Non-pigmented ciliary epithelial cell (primary cell): ENCODE measurements around the gene SALL3.
"Not testable (repeated sequence)": the region's sequence is repeated elsewhere in the genome, so short reads cannot be mapped to it uniquely, and the experiment has no call there.

ENCODE experiments used
- DNase-seq: peaks from one replicate; pipeline ENCODE4 v3.0.0-alpha.2; 2010; ENCODE audit warnings: low read depth

Gene SALL3

DNA sequence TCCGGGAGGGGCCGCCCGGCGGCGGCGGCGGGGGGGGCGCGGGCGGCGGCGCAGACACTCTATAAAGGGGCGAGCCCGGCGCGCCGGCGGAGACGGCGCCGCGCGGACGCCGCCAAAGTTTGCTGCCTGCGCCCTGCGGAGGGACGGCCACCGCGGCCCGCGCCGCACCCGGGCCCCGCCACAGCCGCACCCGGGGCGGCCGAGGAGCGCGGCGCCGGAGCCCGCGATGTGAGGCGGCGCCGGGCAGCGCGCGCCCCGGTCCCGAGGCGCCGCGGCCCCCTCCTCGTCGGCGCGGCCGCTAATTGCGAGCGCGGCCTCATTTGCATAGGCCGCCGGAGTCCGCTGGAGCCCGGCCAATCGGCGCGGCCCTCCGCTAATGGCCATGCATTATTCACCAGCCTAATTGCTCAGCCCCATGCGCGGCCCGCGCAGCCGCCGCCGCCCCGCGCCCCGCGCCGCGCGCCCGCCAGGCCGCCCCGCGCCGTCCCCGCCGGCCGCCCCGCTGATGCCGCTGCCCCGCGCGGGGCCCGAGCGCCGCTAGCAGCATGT is at the start of gene SALL3:
SALL3 (plus strand) TSS at position 89 of the 549 bp plus-strand sequence; CDS start at position 546, 457 bp downstream.
- no peak for DNase-seq

DNA sequence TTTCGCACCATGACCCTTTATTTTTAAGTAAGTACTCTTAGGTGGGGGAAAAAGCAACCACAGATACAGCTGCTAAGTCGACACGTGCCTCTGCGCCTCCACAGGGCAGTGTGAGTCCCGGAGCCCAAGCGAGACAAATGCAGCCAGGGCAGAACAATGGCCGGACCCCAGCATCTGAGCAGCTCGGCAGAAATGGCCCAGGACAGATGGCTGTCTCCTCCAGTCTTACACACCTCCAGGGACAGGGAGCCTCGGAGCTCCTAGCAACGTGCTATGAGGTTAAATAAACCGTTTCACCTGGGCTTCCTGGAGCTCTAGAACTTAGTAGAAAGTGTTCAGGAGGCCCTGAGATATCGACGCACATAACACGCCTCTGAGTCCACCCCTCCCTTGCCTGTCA is 47.3 kb upstream of the SALL3 start:
- no peak for DNase-seq

DNA sequence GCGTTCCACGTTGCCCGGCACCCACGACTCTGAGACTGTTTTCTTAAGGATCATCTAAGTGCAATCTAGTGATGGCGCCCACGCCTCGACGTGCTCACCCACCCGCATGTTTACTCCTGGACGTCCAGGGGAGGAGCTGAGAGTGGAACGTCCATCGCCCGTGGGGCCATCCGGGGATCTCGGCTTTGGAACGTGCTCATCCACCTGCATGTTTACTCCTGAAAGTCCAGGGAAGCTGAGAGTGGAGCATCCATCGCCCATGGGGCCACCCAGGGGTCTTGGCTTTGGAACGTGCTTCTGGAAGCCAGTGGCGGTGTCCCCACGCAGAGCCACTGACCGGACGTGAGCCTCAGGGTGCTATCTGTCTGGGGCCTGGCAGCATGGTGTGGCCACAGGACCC is 45.6 kb upstream of the SALL3 start:
- DNase-seq = no peak

DNA sequence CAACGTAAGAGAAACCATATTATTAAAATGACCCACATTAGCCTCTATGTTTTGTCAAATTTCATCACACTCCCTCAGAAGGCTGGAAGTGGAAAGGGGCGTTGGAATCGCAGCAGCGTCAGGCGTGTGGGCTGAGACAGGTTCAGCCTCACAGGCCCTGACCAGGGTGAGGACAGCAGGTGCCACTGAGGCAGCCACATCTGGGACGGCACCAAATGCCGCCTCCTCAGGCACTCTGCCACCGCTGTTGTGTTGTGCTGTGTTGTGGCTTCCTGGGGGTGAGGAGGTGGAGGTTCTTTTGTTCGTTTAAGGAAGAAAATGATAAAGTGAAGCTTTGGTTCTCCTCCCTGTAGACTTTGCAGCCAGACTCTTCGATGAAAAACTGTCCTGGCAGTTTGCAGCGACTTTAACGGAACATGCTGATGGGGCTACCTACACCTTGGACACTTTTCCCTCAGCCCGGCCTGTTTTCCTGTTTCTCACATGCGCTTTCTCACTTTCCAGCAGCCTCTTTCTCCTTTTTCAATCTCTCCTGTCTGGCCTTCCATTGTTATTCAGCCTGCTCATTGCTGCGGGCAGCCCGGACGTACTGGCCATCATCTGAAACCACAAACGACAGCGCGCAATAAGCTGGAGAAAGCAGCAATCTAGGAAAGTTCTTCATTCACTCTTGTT is 44.9 kb upstream of the SALL3 start:
- no peak for DNase-seq

DNA sequence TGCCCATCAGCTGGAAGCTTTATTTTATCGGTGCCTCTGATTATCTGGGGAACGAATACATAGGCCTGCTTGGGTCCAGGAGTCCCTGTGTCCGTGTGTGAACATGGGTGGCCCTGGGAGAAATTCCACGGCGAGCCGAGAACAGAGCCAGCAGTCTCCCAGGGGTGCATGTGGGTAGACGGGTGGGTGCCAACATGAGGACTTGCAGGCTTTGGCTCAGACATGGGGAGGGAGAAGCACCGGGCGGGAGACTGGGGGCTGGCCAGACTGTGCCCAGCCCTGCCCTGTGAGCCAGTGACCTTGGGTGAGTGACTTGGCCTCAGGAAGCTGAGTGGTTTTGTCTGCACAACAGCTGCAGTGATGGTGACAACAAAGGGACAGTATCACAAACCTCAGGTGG is 44.2 kb upstream of the SALL3 start:
- no peak for DNase-seq

DNA sequence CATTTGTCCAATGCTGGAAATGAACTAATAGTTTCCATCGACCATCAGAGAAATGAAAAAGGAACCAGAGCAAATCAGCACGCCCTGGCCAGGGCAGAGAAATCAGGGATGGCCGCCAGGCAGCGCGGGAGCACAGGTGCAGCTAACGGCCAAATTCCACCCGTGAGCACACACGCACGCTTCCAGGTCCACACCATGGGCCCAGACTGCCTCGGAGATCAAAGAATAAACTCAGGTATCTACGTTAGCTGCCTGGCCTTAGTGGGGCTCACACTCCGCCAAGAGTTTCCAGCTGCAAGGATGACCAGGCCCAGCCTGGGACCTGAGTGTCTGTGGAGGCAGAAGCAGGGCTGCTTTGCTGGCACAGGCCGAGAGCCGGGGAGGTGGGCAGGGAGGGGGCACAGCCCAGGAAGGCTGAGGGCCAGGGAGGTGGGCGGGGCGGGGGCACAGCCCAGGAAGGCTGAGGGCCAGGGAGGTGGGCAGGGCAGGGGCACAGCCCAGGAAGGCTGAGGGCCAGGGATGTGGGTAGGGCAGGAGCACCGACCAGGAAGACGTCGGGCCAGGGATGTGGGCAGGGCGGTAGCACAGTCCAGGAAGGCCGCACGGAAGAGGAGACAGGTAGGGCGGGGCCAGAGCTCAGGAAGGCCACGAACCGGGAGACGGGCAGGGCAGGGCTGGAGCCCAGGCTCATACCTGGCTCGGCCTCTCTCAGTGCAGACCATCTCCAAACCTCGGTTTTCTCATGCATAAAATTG is 43.2 kb upstream of the SALL3 start:
- no peak for DNase-seq

DNA sequence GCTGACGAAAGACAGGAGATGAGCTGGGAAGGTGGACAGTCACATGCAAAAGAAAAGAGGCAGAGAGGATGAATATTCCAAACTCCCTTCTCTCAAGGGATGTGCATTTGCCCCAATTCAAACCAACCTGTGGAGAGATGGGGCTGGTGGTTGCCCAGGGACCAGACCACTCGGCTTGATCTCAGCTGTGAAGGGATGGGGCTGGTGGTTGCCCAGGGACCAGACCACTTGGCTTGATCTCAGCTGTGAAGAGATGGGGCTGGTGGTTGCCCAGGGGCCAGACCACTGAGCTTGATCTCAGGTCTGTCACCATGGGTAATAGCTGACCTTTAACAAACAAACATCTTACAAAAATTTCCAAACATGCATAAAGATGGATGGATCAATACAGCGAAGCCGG is 42.5 kb upstream of the SALL3 start:
- no peak for DNase-seq

DNA sequence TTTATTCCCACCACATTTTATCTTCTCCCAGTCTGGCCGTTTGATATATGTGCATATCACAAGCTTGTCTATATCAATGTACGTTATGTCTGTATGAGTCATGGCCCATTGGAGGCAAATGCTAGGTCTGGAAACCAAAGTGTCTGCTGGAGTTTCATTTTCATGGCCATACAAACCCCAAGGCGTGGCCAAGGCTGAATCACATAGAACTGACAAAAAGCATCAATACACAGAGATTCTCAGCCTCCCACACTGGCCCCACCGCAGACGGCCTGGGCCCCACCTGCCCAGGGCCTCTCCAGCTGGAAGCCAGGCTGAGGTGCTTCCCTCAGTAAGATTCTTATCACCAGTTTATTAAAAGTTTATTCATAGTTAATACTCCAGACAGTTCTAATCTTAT is 40.5 kb upstream of the SALL3 start:
- DNase-seq = no peak

DNA sequence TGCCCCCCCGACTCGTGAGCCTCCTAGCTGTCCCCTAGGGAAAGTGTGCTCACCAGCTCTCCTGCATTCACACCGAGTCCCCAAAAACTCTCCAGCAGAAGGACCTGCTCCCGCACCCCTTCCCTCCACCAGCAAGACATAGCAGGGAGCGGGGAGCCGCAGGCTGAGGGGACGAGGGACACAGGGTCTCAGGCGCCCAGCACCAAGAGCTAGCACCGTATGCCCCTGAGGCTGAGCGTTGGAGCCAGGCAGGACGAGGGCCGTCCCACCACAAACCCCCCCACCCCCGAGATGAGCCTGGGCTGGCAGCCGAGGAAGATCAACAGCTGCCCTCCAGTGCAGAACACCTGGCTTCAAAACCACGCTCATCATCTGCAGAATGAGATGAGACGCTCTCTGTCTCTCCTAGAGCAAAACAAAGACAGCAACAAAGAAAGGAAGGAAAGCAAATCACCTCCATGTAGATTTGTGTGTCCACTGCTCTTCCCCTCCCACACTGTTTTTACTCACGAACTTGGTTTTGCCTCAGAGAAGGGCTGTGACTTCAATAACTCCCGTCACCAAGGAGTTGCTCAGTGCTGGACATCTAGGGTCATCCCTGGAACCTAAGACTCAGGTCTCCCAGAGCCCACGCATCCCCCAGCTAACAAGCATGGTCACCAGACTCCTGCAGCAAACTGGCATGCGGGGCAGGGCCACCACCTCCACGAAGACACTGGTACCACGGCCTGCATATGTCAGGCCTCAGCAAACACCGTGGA is 39.7 kb upstream of the SALL3 start:
- DNase-seq = no peak

DNA sequence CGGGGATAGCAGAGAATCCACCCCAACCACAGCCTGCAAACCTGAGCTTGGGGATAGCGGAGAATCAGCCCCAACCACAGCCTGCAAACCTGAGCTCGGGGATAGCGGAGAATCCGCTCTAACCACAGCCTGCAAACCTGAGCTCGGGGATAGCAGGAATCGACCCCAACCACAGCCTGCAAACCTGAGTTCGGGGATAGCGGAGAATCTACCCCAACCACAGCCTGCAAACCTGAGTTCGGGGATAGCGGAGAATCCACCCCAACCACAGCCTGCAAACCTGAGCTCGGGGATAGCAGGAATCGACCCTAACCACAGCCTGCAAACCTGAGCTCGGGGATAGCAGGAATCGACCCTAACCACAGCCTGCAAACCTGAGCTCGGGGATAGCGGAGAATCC is 37.4 kb upstream of the SALL3 start:
- not testable (repeated sequence) for DNase-seq

DNA sequence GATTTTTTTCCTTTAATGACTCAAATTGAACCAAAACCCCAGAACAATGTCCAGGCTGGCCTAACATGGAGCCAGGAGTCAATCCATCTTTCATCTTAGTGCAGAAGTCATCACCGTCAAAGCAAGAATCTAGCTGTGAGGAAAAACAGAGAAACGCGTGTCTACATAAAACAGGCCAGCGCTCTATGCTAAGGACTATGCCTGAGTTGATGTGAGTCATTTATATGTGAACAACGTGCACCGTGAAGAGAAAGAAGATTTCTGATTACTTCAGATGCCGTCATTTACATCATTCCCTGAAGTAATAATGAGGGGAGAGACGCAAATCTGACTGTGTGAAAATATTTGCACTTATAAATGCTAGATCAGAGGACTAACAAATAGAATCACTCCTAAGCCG is 34.0 kb upstream of the SALL3 start:
- no peak for DNase-seq

DNA sequence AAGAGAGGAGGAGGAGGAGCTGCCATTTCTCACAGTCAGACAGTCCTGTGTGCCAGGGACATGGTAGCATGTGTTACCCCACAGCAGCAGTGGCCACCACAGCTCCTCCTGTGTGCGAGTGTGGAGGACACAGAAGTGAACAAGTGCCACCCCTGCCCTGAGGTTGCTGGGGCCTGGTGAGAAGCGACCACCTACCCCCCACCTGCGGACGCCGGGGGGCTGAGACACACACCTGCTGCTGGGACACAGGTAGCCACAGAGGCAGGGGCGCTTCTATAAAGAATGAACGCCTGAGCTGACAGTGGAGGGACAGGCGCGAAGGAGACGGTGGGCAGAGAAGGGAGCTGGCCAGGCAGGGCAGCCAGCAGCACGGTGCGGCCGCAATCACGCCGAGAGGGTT is 32.3 kb upstream of the SALL3 start:
- DNase-seq = no peak

DNA sequence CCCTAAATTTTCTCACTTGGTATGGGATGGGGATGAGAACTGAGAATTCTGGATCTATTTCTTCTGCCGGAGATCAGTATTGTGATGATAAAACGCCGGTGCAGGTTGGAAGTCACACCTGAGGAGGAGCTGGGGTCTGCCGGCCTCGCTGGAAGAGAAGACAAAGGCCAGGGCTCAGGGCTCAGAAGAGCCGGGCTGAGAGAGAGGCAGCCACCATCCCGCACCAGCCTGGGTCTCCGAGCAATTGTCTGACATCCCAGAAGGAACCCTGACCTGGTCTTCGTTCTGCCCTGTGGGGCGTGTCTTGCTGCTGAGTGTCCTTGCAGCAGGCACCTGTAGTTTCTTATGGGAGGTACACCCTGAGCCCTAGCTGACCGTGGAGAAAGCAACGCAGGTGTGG is 31.4 kb upstream of the SALL3 start:
- no peak for DNase-seq

DNA sequence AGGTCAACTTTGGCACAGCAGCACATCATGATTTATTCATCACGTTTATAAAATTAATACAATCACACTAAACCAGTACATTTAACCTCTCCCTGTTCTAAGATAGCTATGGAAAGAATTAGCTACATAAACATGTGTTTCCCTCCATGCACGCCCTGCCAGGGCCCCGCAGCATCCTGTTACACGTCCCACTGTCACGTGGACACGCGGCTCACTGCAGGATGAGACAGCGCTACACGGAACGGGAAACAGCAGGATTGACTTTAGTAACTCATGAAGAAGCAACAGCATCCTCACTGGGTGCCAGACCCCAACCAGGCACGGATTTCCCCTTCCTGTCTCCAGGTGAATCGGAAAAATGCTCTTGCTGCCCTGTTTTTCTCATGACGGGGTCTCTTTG is 30.9 kb upstream of the SALL3 start:
- DNase-seq = no peak

DNA sequence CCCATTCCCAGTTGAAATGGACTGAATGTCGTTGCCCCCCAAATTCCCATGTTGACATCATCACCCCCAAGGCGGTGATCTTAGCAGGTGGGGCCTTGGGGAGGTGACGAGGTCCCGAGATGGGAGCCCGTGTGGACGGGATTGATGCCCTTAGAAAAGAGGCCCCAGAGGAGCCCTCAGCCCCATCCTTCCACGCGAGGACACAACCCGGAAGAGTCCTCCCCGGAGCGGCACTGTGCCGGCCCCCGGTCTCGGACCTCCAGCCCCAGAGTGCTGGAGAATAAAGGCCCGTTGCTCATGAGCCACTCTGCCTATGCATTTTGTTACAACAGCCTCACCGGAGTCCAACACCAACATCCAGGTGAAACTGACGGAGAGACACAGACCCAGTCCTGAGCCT is 30.4 kb upstream of the SALL3 start:
- DNase-seq = no peak

DNA sequence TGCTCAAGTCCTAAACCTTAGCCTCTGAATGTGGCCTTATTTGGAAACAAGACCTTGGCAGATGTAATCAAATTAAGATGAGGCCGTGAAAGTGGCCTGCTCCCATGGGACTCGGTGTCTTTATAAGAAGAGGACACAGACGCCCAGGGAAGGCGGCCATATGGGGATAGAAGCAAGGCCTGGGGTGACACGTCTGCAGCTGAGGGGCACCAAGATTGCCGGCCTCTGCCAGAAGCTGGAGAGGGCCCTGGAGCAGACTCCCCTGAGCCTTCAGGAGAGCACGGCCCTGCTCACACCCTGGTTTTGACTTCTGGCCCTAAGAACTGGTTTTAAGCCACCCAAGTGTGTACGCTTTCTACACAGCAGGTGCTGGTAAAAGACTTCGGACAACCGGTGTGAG is 29.2 kb upstream of the SALL3 start:
- DNase-seq = no peak

DNA sequence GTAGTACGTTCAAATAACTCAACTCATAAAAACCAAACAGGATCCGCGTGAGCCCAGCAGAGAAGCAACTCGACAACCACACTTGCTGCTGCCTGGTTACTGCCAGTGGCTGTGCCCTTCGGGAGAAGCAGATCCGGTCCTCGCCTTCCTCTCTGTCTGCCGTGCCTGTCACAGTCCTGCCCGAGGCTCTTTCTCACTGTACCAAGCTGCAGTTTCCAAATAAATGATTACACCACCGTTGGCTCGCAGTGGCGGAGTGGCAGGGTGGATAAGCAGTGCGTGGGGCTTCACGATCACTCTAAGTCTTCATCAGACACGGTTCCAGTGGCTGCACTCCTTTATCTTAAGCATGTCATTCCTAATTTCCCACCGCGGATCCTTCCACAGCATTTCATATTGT is 26.1 kb upstream of the SALL3 start:
- DNase-seq = no peak

DNA sequence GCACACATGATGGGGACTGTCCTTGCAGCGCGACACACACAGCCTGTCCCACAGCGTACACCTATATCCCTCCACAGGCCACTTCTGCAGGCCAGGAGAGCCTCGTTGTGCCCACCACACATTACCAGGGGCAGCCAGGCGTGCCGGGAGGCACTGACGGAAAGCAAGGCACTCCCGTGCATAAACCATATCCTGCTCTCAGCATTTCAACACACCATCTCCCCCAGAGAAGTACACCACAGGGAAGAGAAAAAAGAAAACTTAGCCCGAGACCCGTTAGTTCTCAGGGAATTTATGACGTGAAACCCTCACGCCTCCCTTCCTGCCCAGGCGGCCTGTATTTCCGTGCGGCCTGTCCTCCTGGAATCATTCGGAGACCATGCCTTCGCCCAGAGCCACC is 24.6 kb upstream of the SALL3 start:
- DNase-seq = no peak

DNA sequence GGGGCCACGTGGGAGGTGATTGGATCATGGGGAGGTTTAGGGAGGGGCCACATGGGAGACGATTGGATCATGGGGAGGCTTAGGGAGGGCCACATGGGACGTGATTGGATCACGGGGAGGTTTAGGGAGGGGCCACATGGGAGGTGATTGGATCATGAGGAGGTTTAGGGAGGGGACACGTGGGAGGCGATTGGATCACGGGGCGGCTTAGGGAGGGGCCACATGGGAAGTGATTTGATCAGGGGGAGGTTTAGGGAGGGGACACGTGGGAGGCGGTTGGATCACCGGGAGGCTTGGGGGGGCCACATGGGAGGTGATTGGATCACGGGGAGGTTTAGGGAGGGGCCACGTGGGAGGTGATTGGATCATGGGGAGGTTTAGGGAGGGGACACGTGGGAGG is 22.5 kb upstream of the SALL3 start:
- DNase-seq = no peak

DNA sequence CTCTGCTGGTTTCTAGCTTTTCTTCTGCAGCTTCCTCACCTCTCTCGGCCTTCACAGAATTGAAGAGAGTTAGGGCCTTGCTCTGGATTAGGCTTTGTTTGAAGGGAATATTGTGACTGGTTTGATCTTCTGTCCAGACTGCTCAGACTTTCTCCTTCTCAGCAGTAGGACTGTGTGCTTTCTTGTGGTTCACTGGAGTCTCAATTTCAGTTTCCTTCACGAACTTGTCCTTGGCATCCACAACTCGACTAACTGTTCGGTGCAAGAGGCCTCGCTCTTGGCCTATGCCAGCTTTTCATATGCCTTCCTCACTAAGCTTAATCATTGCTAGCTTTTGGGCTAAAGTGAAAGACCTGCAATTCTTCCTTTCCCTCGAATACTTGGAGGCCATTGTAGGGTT is 18.9 kb upstream of the SALL3 start:
- DNase-seq = no peak

DNA sequence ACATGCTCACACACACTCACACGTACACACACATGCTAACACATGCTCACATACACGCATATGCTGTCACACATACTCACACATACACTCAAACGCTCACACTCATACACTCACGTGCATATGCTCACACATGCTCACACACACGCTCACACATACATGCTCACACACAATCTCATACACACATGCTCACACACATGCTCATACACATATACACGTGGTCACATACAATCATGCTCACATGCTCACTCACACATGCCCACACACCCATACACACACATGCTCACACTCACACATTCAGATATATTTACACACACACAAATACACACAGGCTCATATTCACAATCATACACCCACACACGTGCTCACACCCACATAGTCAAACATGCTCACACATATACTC is 17.5 kb upstream of the SALL3 start:
- no peak for DNase-seq

DNA sequence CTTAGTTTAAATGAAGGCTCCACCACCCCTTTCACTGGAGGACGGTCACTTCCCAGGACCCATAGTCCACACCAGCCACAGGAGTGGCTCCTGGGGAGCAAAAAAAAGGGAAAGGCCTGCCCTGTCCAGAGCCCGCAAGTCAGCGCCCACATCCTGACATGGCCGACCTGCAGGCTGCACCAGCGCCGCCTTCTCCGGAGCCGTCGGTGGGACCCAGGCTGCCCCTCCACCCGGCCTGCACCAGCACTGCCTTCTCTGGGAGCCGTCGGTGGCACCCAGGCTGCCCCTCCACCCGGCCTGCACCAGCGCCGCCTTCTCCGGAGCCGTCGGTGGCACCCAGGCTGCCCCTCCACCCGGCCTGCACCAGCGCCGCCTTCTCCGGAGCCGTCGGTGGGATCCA is 14.9 kb upstream of the SALL3 start:
- DNase-seq = not testable (repeated sequence)

DNA sequence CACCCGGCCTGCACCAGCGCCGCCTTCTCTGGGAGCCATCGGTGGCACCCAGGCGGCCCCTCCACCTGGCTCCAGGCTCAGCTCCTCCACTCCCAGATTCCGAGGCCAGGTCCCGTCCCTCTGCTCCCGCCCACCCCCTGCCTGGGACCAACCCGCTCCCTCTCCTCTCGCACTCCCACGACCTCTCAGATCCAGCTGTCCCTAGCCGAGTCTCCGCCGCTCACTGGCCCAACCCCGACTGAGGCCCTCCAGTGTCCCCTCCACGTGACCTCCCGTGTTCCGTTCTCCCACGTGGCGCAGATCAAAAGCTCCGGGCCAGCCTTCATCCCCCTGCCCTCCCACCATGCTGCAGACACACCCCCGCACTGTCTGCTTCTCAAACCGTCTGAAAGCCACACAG is 14.4 kb upstream of the SALL3 start:
- DNase-seq = no peak
